DMS 273 treated with DMSO at 0.1 percent for 48 hours (cell line): ENCODE results near the gene PSMD4.
"Not testable (repeated sequence)": the region's sequence is repeated elsewhere in the genome, so short reads cannot be mapped to it uniquely, and the experiment has no call there.

ENCODE experiments used
- DNase-seq: peaks from one replicate; lab custom pipeline; 2025; lab: John Stamatoyannopoulos, UW

The PSMD4 gene

GRCh38 chr1:151273924-151274466 lies 19.5 kb downstream of the PSMD4 start:
- DNase-seq, result no peak

- DNase-seq, result not testable (repeated sequence)
Measured at GRCh38 chr1:151275341-151275740, 20.8 kb downstream of the PSMD4 start.

- DNase-seq, result no peak
Measured at GRCh38 chr1:151277249-151277648, 22.7 kb downstream of the PSMD4 start.

GRCh38 chr1:151281225-151281968 lies 26.9 kb downstream of the PSMD4 start:
- peak; percentile 100 for DNase-seq

- peak; percentile 100 for DNase-seq
Measured at GRCh38 chr1:151281969-151282882, 27.7 kb downstream of the PSMD4 start, which contains the start of gene ZNF687. Gene ZNF687 (plus strand): TSS chr1:151282299. CDS start chr1:151286292, 3,993 bp downstream.

- peak; percentile 99 for DNase-seq
Measured at GRCh38 chr1:151282883-151283725, 28.6 kb downstream of the PSMD4 start.

GRCh38 chr1:151284013-151284577 lies 29.6 kb downstream of the PSMD4 start:
- no peak for DNase-seq

GRCh38 chr1:151286619-151287340 lies 32.2 kb downstream of the PSMD4 start:
- DNase-seq, result no peak

GRCh38 chr1:151287341-151287699 lies 32.8 kb downstream of the PSMD4 start:
- DNase-seq, result no peak

- DNase-seq, result no peak
Measured at GRCh38 chr1:151287767-151288500, 33.4 kb downstream of the PSMD4 start.

- DNase-seq, result no peak
Measured at GRCh38 chr1:151288502-151288901, 34.0 kb downstream of the PSMD4 start.

GRCh38 chr1:151289080-151289935 lies 34.8 kb downstream of the PSMD4 start:
- no peak for DNase-seq

GRCh38 chr1:151289991-151290708 lies 35.6 kb downstream of the PSMD4 start:
- DNase-seq, result no peak

- no peak for DNase-seq
Measured at GRCh38 chr1:151290709-151291303, 36.3 kb downstream of the PSMD4 start.

- DNase-seq, result peak; percentile 100
Measured at GRCh38 chr1:151292207-151293030, 37.9 kb downstream of the PSMD4 start.

GRCh38 chr1:151293093-151293492 lies 38.6 kb downstream of the PSMD4 start:
- no peak for DNase-seq
